ENCODE results near the gene RAD23A.

Gene RAD23A

GRCh38 chr19:12943437-12944044 lies 2.1 kb upstream of the RAD23A start:
- TF ChIP-seq CTCF (IDR thresholded peaks at IDR 0.05), result no peak

- TF ChIP-seq CTCF (IDR thresholded peaks at IDR 0.05), result no peak
Measured at GRCh38 chr19:12944104-12944674, 1.5 kb upstream of the RAD23A start.

- no peak for TF ChIP-seq CTCF (IDR thresholded peaks at IDR 0.05)
Measured at GRCh38 chr19:12946092-12946721, 545 bp downstream of the RAD23A start.

GRCh38 chr19:12946731-12947496 lies 1.3 kb downstream of the RAD23A start:
- TF ChIP-seq CTCF (IDR thresholded peaks at IDR 0.05), result no peak

GRCh38 chr19:12947702-12948611 lies 2.3 kb downstream of the RAD23A start:
- TF ChIP-seq CTCF (IDR thresholded peaks at IDR 0.05), result no peak

- TF ChIP-seq CTCF (IDR thresholded peaks at IDR 0.05), result no peak
Measured at GRCh38 chr19:12948612-12949362, 3.1 kb downstream of the RAD23A start.

All from LNCAP (cell line).